Measurements from ENCODE around the gene GFM2. TPM values are rescaled to one million over a fixed set of nuclear protein-coding genes. Genes with fewer than 3 reads are reported as not detected.
"Not testable (repeated sequence)": the region's sequence is repeated elsewhere in the genome, so short reads cannot be mapped to it uniquely, and the experiment has no call there.

Gene GFM2, protein sequence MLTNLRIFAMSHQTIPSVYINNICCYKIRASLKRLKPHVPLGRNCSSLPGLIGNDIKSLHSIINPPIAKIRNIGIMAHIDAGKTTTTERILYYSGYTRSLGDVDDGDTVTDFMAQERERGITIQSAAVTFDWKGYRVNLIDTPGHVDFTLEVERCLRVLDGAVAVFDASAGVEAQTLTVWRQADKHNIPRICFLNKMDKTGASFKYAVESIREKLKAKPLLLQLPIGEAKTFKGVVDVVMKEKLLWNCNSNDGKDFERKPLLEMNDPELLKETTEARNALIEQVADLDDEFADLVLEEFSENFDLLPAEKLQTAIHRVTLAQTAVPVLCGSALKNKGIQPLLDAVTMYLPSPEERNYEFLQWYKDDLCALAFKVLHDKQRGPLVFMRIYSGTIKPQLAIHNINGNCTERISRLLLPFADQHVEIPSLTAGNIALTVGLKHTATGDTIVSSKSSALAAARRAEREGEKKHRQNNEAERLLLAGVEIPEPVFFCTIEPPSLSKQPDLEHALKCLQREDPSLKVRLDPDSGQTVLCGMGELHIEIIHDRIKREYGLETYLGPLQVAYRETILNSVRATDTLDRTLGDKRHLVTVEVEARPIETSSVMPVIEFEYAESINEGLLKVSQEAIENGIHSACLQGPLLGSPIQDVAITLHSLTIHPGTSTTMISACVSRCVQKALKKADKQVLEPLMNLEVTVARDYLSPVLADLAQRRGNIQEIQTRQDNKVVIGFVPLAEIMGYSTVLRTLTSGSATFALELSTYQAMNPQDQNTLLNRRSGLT
- total RNA-seq (2014; rRNA removed; shearing (Covaris generic)), result 46.8 and 54.4 TPM in 2 replicates

DNA sequence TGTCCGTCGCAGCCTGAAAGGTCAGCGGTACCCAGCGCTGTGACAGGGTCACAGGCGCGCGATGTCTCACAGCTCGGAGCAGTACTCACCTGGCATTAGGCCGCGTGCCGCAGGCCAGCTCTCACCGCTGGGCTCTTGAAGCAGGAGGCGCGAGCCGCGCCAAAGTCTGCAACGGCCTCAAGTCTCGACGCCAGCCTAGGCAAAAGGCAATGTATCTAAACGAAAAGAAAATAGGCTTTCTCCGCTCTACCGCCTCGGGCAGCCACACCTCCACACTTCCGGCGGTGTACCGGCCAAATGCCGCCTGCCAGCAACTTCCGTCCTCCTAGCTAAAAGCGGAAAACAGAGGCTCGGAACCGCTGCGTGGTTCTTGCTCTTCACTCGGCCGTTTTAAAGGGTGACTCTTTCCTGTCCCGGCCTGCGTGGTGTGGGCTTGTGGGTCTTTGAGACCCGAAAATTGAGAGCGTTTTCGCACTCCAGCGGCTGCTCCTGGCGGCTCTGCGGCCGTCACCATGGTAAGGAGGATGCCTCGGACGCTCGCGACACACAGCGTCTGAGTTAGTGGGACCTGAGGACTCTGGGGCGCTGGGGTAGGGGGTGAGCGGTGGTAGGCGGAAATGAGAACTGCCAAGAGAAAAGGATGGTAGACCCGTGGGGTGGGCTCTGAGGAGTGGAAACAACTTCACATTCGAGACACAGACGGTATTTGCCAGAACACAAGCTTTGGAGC lies at the start of gene GFM2, which contains the start of gene NSA2:
Gene GFM2 (minus strand): TSS at position 269 of the 730 bp plus-strand sequence. CDS start 3,375 bp downstream, outside the sequence.
Gene NSA2 (plus strand): TSS at position 401 of the 730 bp plus-strand sequence. CDS start 112 bp downstream, at position 513.
- H3K36me3 ChIP-seq (replicated peaks; ENCODE audit: control insufficient read depth, insufficient read depth, low read length), result peaks cover 6% of the 10 kb centered on the region
- H3K27me3 ChIP-seq (ENCODE audit: control insufficient read depth, insufficient read depth, low read length), result no peaks in the 10 kb centered on the region

DNA sequence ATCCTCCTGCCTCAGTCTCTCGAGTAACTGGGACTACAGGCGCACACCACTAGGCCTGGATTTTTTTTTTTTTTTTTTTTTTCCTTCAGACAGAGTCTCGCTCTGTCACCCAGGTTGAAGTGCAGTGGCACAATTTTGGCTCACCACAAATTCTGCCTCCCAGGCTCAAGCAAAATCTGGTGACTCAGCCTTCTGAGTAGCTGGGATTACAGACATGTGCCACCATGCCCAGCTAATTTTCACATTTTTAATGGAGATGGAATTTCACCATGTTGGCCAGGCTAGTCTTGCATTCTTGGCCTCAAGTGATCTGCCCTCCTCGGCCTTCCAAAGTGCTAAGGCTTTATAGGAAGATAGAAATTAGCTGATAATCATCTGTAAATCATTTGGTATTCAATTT lies 44.0 kb upstream of the GFM2 start:
- Histone ChIP-seq H3K27me3 (ENCODE audit: control insufficient read depth, insufficient read depth, low read length) (no peaks in the 10 kb centered on the region), H3K4me3 (ENCODE audit: insufficient read depth, low read depth, low read length) (no peak overlapping the region), H3K36me3 (replicated peaks; ENCODE audit: control insufficient read depth, insufficient read depth, low read length) (peaks cover 2% of the 10 kb centered on the region; the same call in 1 of the 2 replicates)
- no peak for DNase-seq

More for the DNA sequence above, at the start of gene GFM2, which contains the start of gene NSA2:
- DNase-seq, result peak; percentile 81
- peak within 1 kb of the TSS; percentile 79 for H3K4me3 ChIP-seq (ENCODE audit: insufficient read depth, low read depth, low read length)

DNA sequence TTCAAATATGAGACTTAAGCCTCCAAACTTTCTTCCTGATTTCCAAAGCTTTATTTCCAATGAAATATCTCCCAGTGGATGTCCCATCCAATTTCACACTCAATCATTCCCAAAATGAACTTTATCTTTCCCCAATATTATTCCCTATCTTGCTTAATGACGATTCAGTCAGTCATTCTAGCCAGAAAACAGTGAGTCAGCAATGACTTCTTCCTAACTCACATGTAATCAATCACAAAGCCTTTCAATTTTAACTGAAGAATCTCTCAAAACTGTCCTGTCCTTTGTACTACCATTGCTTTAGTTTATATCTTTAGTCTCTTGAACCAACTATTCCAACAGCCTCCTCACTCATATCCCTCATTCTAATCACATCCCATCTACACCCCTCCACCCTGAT lies 35.0 kb upstream of the GFM2 start:
- no peak overlapping the region for H3K4me3 ChIP-seq (ENCODE audit: insufficient read depth, low read depth, low read length)
- no peak for DNase-seq
- H3K27me3 ChIP-seq (ENCODE audit: control insufficient read depth, insufficient read depth, low read length), result no peaks in the 10 kb centered on the region
- peaks cover 17% of the 10 kb centered on the region for H3K36me3 ChIP-seq (replicated peaks; ENCODE audit: control insufficient read depth, insufficient read depth, low read length)

DNA sequence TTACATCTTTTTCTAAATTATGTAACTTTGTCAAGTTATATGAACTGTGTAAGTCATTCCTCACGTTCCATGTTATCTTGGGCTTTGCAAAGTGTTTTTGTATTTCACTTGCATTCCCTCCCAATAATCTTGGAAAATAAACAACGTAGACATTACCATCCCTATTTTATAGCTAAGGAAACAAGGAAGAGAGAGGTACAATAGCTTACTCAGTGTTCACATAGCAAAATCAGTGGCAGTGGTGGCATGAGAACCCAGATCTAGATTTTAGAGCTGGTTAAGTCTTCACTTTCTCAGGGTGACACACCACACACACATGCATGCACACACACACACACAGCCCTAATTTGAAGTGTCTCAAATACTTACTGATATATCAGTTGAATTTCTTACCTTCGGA lies 34.3 kb upstream of the GFM2 start:
- no peak for DNase-seq
- Histone ChIP-seq H3K36me3 (replicated peaks; ENCODE audit: control insufficient read depth, insufficient read depth, low read length) (peaks cover 19% of the 10 kb centered on the region), H3K4me3 (ENCODE audit: insufficient read depth, low read depth, low read length) (no peak overlapping the region), H3K27me3 (ENCODE audit: control insufficient read depth, insufficient read depth, low read length) (no peaks in the 10 kb centered on the region)

DNA sequence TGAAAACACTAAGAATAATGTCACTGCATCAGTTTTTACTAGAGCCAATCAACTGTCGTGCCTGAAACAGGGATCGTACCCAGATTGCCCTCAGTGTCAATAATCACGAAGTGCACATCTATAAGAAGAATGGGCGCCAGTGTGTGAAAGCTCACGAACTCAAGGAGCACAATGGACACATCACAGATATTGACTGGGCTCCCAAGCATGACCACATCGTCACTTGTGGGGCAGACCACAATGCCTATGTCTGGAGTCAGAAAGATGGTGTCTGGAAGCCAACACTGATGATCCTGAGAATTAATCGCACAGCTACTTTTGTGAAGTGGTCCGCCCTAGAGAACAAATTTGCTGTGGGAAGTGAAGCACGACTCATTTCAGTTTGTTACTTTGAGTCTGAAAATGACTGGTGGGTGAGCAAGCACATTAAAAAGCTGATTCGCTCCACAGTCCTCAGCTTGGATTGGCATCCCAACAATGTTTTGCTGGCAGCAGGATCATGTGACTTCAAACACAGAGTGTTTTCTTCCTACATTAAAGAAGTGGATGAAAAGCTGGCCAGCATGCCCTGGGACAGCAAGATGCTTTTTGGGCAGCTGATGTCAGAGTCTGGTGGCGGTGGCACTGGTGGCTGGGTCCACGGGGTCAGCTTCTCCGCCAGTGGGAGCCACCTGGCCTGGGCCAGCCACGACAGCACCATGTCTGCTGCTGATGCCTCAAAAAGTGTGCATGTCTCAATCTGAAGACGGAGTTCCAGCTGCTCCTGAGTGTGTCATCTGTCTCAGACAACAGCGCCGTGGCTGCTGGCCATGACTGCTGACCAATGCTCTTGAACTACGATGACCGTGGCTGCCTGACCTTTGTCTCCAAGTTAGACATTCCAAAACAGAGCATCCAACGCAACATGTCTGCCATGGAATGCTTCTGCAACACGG lies 32.3 kb upstream of the GFM2 start:
- no peaks in the 10 kb centered on the region for H3K27me3 ChIP-seq (ENCODE audit: control insufficient read depth, insufficient read depth, low read length)
- no peak for DNase-seq
- no peak overlapping the region for H3K4me3 ChIP-seq (ENCODE audit: insufficient read depth, low read depth, low read length)
- peaks cover 26% of the 10 kb centered on the region for H3K36me3 ChIP-seq (replicated peaks; ENCODE audit: control insufficient read depth, insufficient read depth, low read length)

DNA sequence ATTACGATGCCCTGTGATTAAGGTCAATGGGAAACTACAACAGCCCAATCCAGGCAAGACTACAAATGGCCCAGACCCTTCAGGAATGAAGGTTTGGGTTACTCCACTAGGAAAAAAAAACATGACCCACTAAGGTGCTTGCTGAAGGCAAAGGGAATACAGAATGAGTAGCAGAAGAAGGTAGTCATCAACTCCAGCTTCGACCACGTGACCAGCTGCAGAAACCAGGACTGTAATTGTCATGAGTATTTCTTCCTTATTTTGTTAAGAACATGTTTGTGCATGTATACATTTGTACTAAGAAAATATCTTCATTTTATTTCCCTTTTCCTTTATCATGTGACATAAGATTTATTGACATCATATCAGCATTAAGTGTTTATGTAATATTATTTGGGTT lies 24.8 kb upstream of the GFM2 start:
- not testable (repeated sequence) for H3K27me3 ChIP-seq (ENCODE audit: control insufficient read depth, insufficient read depth, low read length); DNase-seq; H3K4me3 ChIP-seq (ENCODE audit: insufficient read depth, low read depth, low read length)
- peaks cover 36% of the 10 kb centered on the region for H3K36me3 ChIP-seq (replicated peaks; ENCODE audit: control insufficient read depth, insufficient read depth, low read length)

DNA sequence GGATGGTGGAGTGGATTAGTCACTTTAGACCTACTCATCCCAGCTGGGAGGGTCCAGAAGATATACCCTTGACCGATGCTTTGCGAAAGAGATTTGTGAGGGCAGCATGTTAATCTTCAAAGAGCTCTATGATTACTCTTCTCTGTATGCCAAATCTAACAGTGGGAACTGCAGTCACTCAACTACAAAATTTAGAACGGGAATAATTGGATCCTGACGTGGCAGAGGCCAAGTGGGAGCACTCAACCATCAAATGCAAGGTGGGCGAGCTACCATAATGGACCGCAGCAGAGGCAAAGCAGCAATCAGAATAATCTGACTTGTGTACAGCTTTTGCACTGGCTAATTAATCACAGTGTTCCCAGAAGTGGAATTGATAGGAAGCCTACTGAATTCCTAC lies 20.5 kb upstream of the GFM2 start:
- Histone ChIP-seq H3K36me3 (replicated peaks; ENCODE audit: control insufficient read depth, insufficient read depth, low read length) (peaks cover 29% of the 10 kb centered on the region), H3K4me3 (ENCODE audit: insufficient read depth, low read depth, low read length) (no peak overlapping the region), H3K27me3 (ENCODE audit: control insufficient read depth, insufficient read depth, low read length) (no peaks in the 10 kb centered on the region)
- no peak for DNase-seq

DNA sequence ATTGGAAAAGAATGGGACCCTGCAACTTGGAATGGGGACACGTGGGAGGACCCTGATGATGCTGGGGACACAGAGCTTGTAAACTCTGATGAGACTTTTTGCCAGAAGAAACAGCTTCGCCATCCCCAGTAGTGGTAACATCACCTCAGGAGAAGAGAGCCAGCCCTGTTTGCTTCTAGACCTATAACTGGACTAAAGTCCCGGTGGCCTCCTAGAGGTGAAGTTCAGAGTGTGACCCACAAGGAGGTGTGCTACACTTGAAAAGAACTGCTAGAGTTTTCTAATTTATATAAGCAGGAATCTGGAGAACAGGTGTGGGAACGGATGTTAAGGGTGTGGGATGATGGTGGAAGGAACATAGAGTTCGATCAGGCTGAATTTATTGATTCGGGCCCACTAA lies 19.9 kb upstream of the GFM2 start:
- H3K4me3 ChIP-seq (ENCODE audit: insufficient read depth, low read depth, low read length), result no peak overlapping the region
- no peak for DNase-seq
- H3K27me3 ChIP-seq (ENCODE audit: control insufficient read depth, insufficient read depth, low read length), result no peaks in the 10 kb centered on the region
- peaks cover 24% of the 10 kb centered on the region for H3K36me3 ChIP-seq (replicated peaks; ENCODE audit: control insufficient read depth, insufficient read depth, low read length)

DNA sequence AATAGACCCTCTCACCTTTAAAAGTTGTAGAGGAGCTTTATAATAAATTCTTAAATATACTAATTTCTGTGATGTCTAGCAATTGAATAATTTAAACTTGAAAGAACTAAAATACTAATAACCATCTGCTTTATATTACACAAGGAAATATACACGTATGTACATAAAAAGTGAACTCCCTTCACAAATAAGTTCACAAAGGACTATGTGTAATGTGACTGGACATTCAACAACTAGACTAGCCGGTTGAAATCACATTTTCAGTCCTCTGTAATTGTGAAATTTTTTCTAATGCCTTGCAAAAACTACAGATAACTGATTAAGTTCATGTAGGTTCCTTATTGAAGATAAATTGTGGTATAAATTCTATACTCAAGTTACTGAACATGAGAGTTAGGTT lies 11.7 kb upstream of the GFM2 start:
- Histone ChIP-seq H3K36me3 (replicated peaks; ENCODE audit: control insufficient read depth, insufficient read depth, low read length) (peaks cover 18% of the 10 kb centered on the region), H3K4me3 (ENCODE audit: insufficient read depth, low read depth, low read length) (no peak overlapping the region), H3K27me3 (ENCODE audit: control insufficient read depth, insufficient read depth, low read length) (no peaks in the 10 kb centered on the region)
- no peak for DNase-seq

DNA sequence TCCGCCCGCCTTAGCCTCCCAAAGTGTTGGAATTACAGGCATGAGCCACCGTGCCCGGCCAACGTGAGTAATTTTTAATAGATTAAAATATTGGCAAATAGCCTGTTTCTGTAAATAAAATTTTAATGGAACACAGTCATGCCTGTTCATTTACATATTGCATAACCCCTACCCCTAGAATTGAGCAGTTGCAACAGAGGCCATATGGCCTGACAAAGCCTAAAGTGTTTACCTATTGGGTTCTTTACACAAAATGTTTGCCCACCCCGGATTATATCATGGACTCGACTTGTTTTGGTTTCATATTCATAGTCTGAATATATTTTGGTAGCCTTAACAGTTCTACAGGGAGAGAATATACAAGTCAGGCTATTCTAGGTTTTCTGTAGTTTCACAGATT lies 5.4 kb upstream of the GFM2 start:
- DNase-seq, result no peak
- Histone ChIP-seq H3K36me3 (replicated peaks; ENCODE audit: control insufficient read depth, insufficient read depth, low read length) (peaks cover 12% of the 10 kb centered on the region), H3K27me3 (ENCODE audit: control insufficient read depth, insufficient read depth, low read length) (no peaks in the 10 kb centered on the region), H3K4me3 (ENCODE audit: insufficient read depth, low read depth, low read length) (no peak overlapping the region)

DNA sequence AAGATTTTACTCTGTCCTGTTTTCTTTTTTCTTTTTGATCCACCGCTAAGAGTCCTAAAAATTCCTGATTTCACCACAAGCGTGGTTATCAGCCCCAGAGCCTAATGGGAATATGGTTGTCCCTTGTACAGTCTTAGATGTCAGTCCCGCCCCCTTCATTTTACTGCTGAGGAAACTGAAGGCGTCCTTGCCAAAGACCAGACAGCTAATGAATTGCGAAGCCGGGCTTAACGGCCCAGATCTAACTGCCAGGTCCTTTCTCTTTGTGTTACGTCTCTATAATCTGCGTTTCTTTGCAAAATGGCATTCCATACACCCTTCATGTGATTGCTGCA lies 629 bp upstream of the GFM2 start:
- peak overlapping the region; percentile 79 for H3K4me3 ChIP-seq (ENCODE audit: insufficient read depth, low read depth, low read length)
- no peaks in the 10 kb centered on the region for H3K27me3 ChIP-seq (ENCODE audit: control insufficient read depth, insufficient read depth, low read length)
- DNase-seq, result no peak
- peaks cover 6% of the 10 kb centered on the region for H3K36me3 ChIP-seq (replicated peaks; ENCODE audit: control insufficient read depth, insufficient read depth, low read length)

DNA sequence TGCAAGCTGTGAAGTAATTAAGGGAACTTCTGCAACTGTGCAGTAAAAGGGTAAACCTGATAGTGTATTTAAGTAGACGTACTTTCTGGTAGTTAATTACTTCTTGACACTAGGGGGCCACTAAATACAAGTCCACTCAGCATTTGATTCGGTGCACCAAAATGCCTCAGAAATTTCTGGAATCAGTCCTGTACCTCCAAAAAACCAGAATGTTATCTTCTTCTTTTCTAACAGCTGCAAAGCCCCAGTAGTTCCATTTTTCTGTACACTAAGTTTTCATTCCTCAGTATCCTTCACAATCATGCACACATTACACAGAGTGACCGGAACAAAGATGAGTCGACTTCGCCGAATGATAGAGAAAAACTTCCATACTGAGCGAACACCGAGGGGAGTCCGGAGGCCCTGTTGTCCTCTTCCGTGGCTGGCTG lies 484 bp downstream of the GFM2 start:
- H3K4me3 ChIP-seq (ENCODE audit: insufficient read depth, low read depth, low read length), result peak overlapping the region; percentile 79
- H3K27me3 ChIP-seq (ENCODE audit: control insufficient read depth, insufficient read depth, low read length), result no peaks in the 10 kb centered on the region
- H3K36me3 ChIP-seq (replicated peaks; ENCODE audit: control insufficient read depth, insufficient read depth, low read length), result peaks cover 6% of the 10 kb centered on the region
- DNase-seq, result peak; percentile 41

DNA sequence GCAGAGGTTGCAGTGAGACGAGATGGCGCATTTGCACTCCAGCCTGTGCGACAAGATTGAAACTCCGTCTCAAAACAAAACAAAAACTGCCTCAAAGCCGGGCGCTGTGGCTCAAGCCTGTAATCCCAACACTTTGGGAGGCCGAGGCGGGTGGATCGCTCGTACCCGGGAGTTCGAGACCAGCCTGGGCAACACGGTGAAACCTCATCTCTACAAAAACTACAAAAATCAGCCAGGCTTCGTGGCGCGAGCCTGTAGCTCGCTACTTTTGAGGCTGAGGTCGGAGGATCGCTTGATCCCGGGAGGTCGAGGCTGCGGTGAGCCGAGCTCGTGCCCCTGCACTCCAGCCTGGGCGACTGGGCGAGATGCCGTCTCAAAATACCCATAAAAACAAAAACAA lies 988 bp downstream of the GFM2 start:
- H3K27me3 ChIP-seq (ENCODE audit: control insufficient read depth, insufficient read depth, low read length), result no peaks in the 10 kb centered on the region
- peak overlapping the region; percentile 79; the same call in 1 of the 2 replicates for H3K4me3 ChIP-seq (ENCODE audit: insufficient read depth, low read depth, low read length)
- H3K36me3 ChIP-seq (replicated peaks; ENCODE audit: control insufficient read depth, insufficient read depth, low read length), result peaks cover 6% of the 10 kb centered on the region
- no peak for DNase-seq

All from H7 (cell line).